ENCODE measurements around the gene RHOBTB3. TPM values are rescaled to one million over a fixed set of nuclear protein-coding genes. Genes with fewer than 3 reads are reported as not detected.

Gene RHOBTB3
- total and polyA plus RNA-seq, 9 donors, result 52.8 to 221 (median 180) TPM

- Histone ChIP-seq H3K36me3 (no peaks in the 10 kb centered on the region), H3K4me3 (no peak overlapping the region), H3K4me1 (ENCODE audit: insufficient read depth) (no peaks in the 10 kb centered on the region), H3K27ac (no peak overlapping the region), H3K9me3 (no peaks in the 10 kb centered on the region), H3K27me3 (no peaks in the 10 kb centered on the region)
- no peak for DNase-seq
- intact Hi-C loops (cut with DNase I), result no loop called here
- TF ChIP-seq EP300 (IDR thresholded peaks at IDR 0.05) (no peak), POLR2A (IDR thresholded peaks at IDR 0.05) (no peak), CTCF (IDR thresholded peaks at IDR 0.05) (no peak)
- WGBS, 3 donors, result 93 to 95% (median 93%) methylated on average over 3 of the region's 3 CpGs
Measured at GRCh38 chr5:95800553-95800952, 69.4 kb downstream of the RHOBTB3 start.

GRCh38 chr5:95801532-95801931 is 70.4 kb downstream of the RHOBTB3 start:
- WGBS, 3 donors, result 60 to 82% (median 68%) methylated on average over 2 of the region's 2 CpGs
- Histone ChIP-seq H3K4me1 (ENCODE audit: insufficient read depth) (no peaks in the 10 kb centered on the region), H3K9me3 (no peaks in the 10 kb centered on the region), H3K27me3 (no peaks in the 10 kb centered on the region), H3K36me3 (no peaks in the 10 kb centered on the region), H3K27ac (no peak overlapping the region), H3K4me3 (no peak overlapping the region)
- TF ChIP-seq CTCF (IDR thresholded peaks at IDR 0.05) (no peak), EP300 (IDR thresholded peaks at IDR 0.05) (no peak)
- intact Hi-C loops (cut with DNase I), result no loop called here
- no peak for DNase-seq

- intact Hi-C loops (cut with DNase I), result no loop called here
- no peaks in the 10 kb centered on the region for H3K36me3 ChIP-seq
- no peak for TF ChIP-seq CTCF (IDR thresholded peaks at IDR 0.05)
- no peak for TF ChIP-seq POLR2A (IDR thresholded peaks at IDR 0.05)
- no peak for TF ChIP-seq EP300 (IDR thresholded peaks at IDR 0.05)
- H3K9me3 ChIP-seq, result no peaks in the 10 kb centered on the region
- DNase-seq, result no peak
- H3K4me3 ChIP-seq, result no peak overlapping the region
- H3K4me1 ChIP-seq (ENCODE audit: insufficient read depth), result no peaks in the 10 kb centered on the region
- H3K27me3 ChIP-seq, result no peaks in the 10 kb centered on the region
- 88 to 95% (median 90%) methylated on average over 3 of the region's 3 CpGs for WGBS, 3 donors
- no peak overlapping the region for H3K27ac ChIP-seq
Measured at GRCh38 chr5:95801961-95802360, 70.8 kb downstream of the RHOBTB3 start.

- DNase-seq, result no peak
- Histone ChIP-seq H3K4me3 (no peak overlapping the region), H3K9me3 (no peaks in the 10 kb centered on the region), H3K36me3 (no peaks in the 10 kb centered on the region), H3K4me1 (ENCODE audit: insufficient read depth) (peaks cover 3% of the 10 kb centered on the region), H3K27me3 (no peaks in the 10 kb centered on the region), H3K27ac (no peak overlapping the region)
- TF ChIP-seq POLR2A (IDR thresholded peaks at IDR 0.05) (no peak), EP300 (IDR thresholded peaks at IDR 0.05) (no peak), CTCF (IDR thresholded peaks at IDR 0.05) (no peak)
- intact Hi-C loops (cut with DNase I), result no loop called here
- WGBS, 3 donors, result 65 to 77% (median 76%) methylated on average over 6 of the region's 6 CpGs
Measured at GRCh38 chr5:95803271-95804148, 72.4 kb downstream of the RHOBTB3 start.
